ENCODE data around the gene ARHGAP22.

Gene ARHGAP22

DNA sequence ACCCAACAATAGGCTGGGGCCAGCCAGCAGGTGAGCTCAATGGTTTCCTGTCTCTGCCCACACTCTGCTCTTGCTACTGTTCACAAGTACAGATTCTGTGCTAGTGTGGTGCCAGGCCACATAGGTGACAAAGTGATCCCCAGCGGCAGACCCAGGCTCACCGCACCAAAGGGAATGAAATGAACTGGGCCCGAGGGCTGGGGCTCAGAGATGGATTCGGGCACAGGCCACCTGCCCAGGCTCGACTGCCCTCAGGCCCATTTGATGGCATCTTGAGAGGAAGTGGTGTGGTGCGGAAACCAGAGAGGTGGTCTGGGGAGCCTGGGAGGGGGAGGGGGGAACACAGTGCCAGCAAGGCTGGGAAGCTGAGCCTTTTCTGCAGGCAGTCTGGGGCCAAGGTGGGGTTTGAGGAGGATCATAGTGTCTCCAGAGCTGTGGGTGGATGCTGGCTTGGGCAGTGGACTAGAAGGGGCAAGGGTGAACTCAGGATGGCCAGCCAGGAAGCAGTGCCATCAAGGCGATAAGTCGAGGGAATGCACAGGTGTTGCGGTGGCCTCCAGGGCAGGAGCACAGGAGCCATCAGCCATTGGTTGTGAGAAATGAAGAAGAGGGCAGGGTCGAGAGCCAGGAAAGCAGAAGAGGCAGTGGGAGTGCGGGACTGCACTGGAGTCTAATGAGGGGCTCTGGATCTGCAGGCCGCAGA is 85.2 kb downstream of the ARHGAP22 start:
- Histone ChIP-seq H3K9me3 (ENCODE audit: control insufficient read depth, low read length) (peaks cover 7% of the 10 kb centered on the region), H3K4me3 (ENCODE audit: extremely low read depth, insufficient read depth, low read length, poor library complexity, severe bottlenecking) (no peak overlapping the region), H3K4me1 (ENCODE audit: control insufficient read depth, insufficient read depth, low read length, poor library complexity, severe bottlenecking) (peaks cover 4% of the 10 kb centered on the region), H3K36me3 (ENCODE audit: control insufficient read depth, insufficient read depth, low read length) (no peaks in the 10 kb centered on the region), H3K27ac (ENCODE audit: low read depth, low read length, severe bottlenecking) (no peak overlapping the region)
- WGBS, 2 experiments (ENCODE audit: insufficient coverage in 2 of 2) = 85 to 90% methylated on average over 9 to 12 of the region's 12 CpGs

DNA sequence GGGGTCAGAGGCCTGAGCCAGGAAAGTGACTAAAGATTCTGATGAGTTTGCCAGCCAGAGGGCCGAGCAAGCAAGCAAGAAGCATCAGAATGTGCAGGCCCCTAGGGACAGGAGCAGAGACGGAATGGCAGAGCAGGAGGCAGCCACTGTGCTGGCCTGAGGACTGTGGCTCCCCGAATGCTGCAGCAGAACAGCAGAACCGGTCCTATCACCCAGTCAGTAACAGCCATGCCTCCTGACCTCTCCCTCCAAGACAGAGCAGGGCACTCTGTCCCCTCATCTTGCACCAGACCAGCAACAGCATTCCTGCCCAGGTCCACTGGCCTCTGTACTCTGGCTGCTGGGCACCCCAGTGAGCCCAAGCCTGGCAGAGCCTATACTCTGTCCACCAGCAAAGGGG is 85.9 kb downstream of the ARHGAP22 start:
- peaks cover 4% of the 10 kb centered on the region for H3K4me1 ChIP-seq (ENCODE audit: control insufficient read depth, insufficient read depth, low read length, poor library complexity, severe bottlenecking)
- no peak overlapping the region for H3K27ac ChIP-seq (ENCODE audit: low read depth, low read length, severe bottlenecking)
- 79 to 83% methylated on average over 4 of the region's 4 CpGs for WGBS, 2 experiments (ENCODE audit: insufficient coverage in 2 of 2)
- H3K9me3 ChIP-seq (ENCODE audit: control insufficient read depth, low read length) = peaks cover 8% of the 10 kb centered on the region
- no peak overlapping the region for H3K4me3 ChIP-seq (ENCODE audit: extremely low read depth, insufficient read depth, low read length, poor library complexity, severe bottlenecking)
- no peaks in the 10 kb centered on the region for H3K36me3 ChIP-seq (ENCODE audit: control insufficient read depth, insufficient read depth, low read length)

DNA sequence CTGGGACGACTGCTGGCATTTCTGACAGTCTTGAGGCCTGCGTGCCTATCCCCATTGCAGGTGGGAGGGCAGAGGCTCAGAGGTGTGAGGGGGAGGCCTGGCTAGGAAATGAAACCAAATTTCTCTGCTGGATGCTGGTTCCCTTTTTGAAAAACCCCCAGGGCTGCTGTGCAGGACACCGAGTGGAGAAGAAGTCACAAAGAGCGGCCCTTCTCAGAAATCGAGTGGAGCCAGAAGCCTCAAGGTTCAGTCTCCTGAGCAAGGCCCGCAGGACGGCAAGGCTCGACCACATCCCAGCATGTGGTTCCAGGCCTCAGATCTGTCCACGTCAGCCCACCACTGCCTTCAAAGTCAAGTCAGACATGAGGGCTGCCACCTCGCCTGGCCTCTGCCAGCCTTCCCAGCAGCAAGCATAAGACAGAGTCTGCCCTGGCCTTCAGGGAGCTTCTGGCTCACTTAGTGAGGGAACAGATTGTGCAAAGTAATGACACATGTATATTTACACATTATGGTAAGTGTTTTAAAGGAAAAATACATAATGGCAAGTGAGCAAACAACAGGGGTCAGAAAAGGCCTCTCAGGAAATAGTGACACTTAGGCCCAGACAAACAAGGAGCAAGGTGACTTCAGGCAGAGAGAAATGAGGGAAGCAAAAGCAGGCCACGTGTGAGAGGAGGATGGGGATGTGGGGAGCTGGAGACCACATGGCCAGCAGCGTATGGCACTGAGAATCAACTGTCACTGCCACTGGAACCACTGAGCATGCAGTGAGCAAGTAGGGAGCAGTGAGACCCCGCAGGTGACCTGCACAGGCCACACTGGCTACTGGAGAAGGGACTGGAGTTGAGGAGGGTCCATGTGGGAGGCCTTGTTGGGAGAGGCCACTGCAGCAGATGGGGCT is 86.7 kb downstream of the ARHGAP22 start:
- Histone ChIP-seq H3K4me1 (ENCODE audit: control insufficient read depth, insufficient read depth, low read length, poor library complexity, severe bottlenecking) (peaks cover 4% of the 10 kb centered on the region), H3K4me3 (ENCODE audit: extremely low read depth, insufficient read depth, low read length, poor library complexity, severe bottlenecking) (no peak overlapping the region), H3K27ac (ENCODE audit: low read depth, low read length, severe bottlenecking) (no peak overlapping the region), H3K9me3 (ENCODE audit: control insufficient read depth, low read length) (peaks cover 8% of the 10 kb centered on the region), H3K36me3 (ENCODE audit: control insufficient read depth, insufficient read depth, low read length) (no peaks in the 10 kb centered on the region)
- WGBS, 2 experiments (ENCODE audit: insufficient coverage in 2 of 2) = 87 to 88% methylated on average over 11 to 12 of the region's 13 CpGs

DNA sequence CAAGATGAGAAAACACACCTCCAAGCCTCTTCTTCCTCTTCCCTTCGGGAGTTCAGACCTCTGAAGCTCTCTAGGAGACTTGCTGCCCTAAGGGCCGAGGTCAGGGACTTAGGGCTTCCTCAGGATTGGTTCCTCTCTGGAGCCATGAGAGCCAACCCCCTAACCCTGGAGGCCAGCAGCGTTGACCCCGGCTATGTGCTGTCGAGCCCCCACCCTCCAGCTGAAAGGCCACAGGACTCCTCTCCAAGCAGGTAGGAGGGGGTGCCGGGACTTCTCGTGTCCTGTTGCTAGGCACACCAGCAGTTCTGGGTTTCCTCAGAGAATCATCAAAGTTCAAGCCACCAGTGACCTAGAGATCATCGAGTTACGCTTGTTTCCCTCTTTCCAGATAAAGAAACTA is 87.4 kb downstream of the ARHGAP22 start:
- H3K9me3 ChIP-seq (ENCODE audit: control insufficient read depth, low read length) = peaks cover 8% of the 10 kb centered on the region
- 85 to 92% methylated on average over 6 to 9 of the region's 9 CpGs for WGBS, 2 experiments (ENCODE audit: insufficient coverage in 2 of 2)
- H3K4me3 ChIP-seq (ENCODE audit: extremely low read depth, insufficient read depth, low read length, poor library complexity, severe bottlenecking) = no peak overlapping the region
- no peaks in the 10 kb centered on the region for H3K36me3 ChIP-seq (ENCODE audit: control insufficient read depth, insufficient read depth, low read length)
- no peaks in the 10 kb centered on the region for H3K4me1 ChIP-seq (ENCODE audit: control insufficient read depth, insufficient read depth, low read length, poor library complexity, severe bottlenecking)
- no peak overlapping the region for H3K27ac ChIP-seq (ENCODE audit: low read depth, low read length, severe bottlenecking)

DNA sequence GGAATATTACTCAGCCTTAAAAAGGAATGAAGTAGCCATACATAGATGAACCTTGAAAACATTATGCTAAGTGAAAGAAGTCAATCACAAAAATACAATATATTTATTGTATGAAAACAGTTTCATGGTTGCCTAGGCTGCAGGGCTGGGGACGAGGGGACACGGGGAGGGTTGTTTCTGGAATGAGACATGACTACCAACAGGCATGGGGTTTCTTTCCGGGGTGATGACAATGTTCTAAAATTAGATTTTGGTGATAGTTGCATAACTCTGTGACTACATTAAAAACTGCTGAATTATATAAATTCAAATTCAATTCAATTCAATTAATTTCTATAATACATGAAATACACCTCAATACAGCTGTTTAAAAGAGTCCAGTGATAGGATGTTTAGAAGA is 88.0 kb downstream of the ARHGAP22 start:
- peaks cover 8% of the 10 kb centered on the region for H3K9me3 ChIP-seq (ENCODE audit: control insufficient read depth, low read length)
- no CpG with 5 or more reads among the region's 3 CpGs for WGBS, 2 experiments (ENCODE audit: insufficient coverage in 2 of 2)
- H3K4me1 ChIP-seq (ENCODE audit: control insufficient read depth, insufficient read depth, low read length, poor library complexity, severe bottlenecking) = no peaks in the 10 kb centered on the region
- no peak overlapping the region for H3K27ac ChIP-seq (ENCODE audit: low read depth, low read length, severe bottlenecking)
- H3K4me3 ChIP-seq (ENCODE audit: extremely low read depth, insufficient read depth, low read length, poor library complexity, severe bottlenecking) = no peak overlapping the region
- H3K36me3 ChIP-seq (ENCODE audit: control insufficient read depth, insufficient read depth, low read length) = no peaks in the 10 kb centered on the region

DNA sequence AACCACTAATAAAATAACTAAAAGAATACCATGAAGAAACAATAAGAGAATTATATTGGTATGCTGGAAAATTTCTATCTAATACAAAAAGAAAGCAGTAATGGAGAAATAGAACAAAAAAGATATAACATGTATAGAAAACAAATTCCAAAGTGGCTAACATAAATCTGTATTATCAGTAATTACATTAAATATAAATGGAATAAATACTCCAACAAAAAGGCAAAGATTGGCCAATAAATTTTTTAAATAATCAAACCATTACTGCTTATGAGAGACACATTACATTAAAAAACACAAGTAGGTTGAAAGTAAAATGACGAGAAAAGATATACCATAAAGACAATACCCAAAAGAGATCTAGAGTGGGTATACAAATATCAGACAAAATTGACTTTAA is 90.0 kb downstream of the ARHGAP22 start:
- Histone ChIP-seq H3K27ac (ENCODE audit: low read depth, low read length, severe bottlenecking) (no peak overlapping the region), H3K9me3 (ENCODE audit: control insufficient read depth, low read length) (peaks cover 8% of the 10 kb centered on the region), H3K4me3 (ENCODE audit: extremely low read depth, insufficient read depth, low read length, poor library complexity, severe bottlenecking) (no peak overlapping the region), H3K4me1 (ENCODE audit: control insufficient read depth, insufficient read depth, low read length, poor library complexity, severe bottlenecking) (no peaks in the 10 kb centered on the region), H3K36me3 (ENCODE audit: control insufficient read depth, insufficient read depth, low read length) (no peaks in the 10 kb centered on the region)
- WGBS, 2 experiments (ENCODE audit: insufficient coverage in 2 of 2) = no CpG with 5 or more reads among the region's 1 CpG

DNA sequence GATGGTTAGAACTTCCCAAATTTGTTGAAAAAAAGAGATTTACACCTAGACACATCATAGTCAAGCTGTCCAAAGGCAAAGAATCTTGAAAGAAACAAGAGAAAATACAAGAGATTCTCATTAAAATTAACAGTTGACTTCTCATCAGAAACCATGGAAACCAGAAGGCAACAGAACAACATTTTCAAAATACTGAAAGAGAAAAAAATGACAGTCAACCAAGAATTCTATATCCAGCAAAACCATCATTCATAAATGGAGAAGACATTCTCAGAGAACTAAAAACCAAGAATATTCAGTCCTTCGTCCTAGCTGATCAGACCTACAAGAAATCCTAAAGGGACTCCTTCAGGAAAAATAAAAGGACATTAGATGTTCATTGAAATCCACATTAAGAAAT is 90.6 kb downstream of the ARHGAP22 start:
- WGBS, 2 experiments (ENCODE audit: insufficient coverage in 2 of 2) = no CpG with 5 or more reads among the region's 1 CpG
- Histone ChIP-seq H3K36me3 (ENCODE audit: control insufficient read depth, insufficient read depth, low read length) (no peaks in the 10 kb centered on the region), H3K27ac (ENCODE audit: low read depth, low read length, severe bottlenecking) (no peak overlapping the region), H3K9me3 (ENCODE audit: control insufficient read depth, low read length) (peaks cover 8% of the 10 kb centered on the region), H3K4me3 (ENCODE audit: extremely low read depth, insufficient read depth, low read length, poor library complexity, severe bottlenecking) (no peak overlapping the region), H3K4me1 (ENCODE audit: control insufficient read depth, insufficient read depth, low read length, poor library complexity, severe bottlenecking) (peaks cover 5% of the 10 kb centered on the region)

DNA sequence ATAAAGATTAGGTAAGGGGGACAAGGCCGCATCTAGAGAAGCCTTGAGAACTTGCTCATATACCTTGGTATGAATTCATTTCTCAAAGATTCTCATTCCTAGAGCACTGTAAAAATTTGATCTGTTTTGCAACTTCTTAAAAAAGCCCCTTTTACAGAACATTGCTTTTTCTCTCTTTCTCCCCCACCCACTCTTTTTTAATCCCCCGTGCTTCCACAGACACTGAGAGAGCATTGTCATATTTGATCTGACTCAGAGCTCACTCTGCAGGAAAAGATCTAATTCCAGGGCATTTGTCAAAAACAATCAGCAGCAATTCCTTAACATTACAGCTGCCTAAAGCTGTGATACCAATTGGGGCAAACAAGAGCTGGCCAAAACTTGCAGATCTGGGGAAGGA is 92.0 kb downstream of the ARHGAP22 start:
- H3K4me3 ChIP-seq (ENCODE audit: extremely low read depth, insufficient read depth, low read length, poor library complexity, severe bottlenecking) = no peak overlapping the region
- 100% methylated on average over 1 of the region's 2 CpGs; no CpG with 5 or more reads in 1 of the 2 experiments for WGBS, 2 experiments (ENCODE audit: insufficient coverage in 2 of 2)
- no peak overlapping the region for H3K27ac ChIP-seq (ENCODE audit: low read depth, low read length, severe bottlenecking)

DNA sequence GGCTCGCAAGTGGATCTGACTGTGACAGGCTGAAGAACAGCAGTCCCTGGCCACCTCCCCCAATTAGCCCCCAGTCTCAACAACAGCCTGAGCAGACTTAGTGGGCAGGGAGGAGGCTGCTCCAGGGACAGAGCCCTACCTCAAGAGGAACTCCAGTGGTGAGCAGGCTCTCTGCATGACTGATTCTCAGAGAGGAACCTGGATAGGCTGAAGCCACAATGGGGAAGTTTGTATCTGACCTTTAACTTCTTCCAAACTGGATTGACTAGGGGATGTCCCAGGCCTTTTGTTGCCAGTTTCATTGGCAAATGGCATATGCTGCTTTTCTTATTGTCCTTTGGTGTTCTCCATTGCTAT is 93.0 kb downstream of the ARHGAP22 start:
- no CpG with 5 or more reads among the region's 1 CpG for WGBS, 2 experiments (ENCODE audit: insufficient coverage in 2 of 2)
- H3K4me3 ChIP-seq (ENCODE audit: extremely low read depth, insufficient read depth, low read length, poor library complexity, severe bottlenecking) = no peak overlapping the region
- peaks cover 7% of the 10 kb centered on the region for H3K4me1 ChIP-seq (ENCODE audit: control insufficient read depth, insufficient read depth, low read length, poor library complexity, severe bottlenecking)
- H3K27ac ChIP-seq (ENCODE audit: low read depth, low read length, severe bottlenecking) = no peak overlapping the region
- no peaks in the 10 kb centered on the region for H3K36me3 ChIP-seq (ENCODE audit: control insufficient read depth, insufficient read depth, low read length)
- H3K9me3 ChIP-seq (ENCODE audit: control insufficient read depth, low read length) = peaks cover 8% of the 10 kb centered on the region

More for the DNA sequence above, 92.0 kb downstream of the ARHGAP22 start:
- Histone ChIP-seq H3K36me3 (ENCODE audit: control insufficient read depth, insufficient read depth, low read length) (no peaks in the 10 kb centered on the region), H3K4me1 (ENCODE audit: control insufficient read depth, insufficient read depth, low read length, poor library complexity, severe bottlenecking) (peaks cover 5% of the 10 kb centered on the region), H3K9me3 (ENCODE audit: control insufficient read depth, low read length) (peaks cover 8% of the 10 kb centered on the region)

DNA sequence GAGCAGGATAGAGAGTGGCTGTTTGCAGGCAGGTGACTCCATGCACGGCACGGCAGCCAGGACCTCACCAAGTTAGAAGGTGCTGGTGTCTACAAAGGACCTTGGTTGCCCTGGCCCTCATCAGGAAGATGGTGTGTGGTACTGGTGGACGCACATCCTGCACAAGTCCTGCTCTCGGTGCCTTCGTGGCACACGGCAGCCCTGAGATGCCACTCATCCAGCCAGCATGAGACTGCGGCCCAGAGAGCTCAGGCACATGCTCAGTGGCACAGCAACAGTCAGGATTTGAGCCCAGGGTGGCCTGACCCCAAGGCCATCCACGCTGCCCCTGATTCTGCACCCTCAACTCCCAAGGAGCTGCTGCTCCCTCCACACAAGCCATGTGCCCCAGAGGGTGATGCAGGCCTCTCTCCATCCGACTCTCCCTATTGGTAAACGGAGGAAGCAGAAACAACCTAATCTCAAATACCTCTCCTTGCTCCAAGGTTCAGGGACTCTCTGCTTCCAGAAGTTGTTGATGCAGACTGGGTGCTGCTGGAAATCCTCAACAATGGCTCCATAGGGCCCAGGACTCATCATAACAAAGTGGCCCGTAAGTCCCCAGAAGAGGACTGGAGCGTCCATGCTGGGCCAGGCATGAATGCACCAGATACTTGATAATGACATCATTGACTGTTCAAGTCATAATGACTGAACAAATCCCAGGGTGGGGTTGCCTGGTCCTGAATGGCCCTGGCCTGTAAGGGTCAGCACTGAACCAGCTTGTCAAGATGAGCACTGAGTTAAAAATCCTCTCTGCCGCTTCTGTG is 93.6 kb downstream of the ARHGAP22 start:
- 82 to 87% methylated on average over 10 to 11 of the region's 13 CpGs for WGBS, 2 experiments (ENCODE audit: insufficient coverage in 2 of 2)
- Histone ChIP-seq H3K4me3 (ENCODE audit: extremely low read depth, insufficient read depth, low read length, poor library complexity, severe bottlenecking) (no peak overlapping the region), H3K4me1 (ENCODE audit: control insufficient read depth, insufficient read depth, low read length, poor library complexity, severe bottlenecking) (peaks cover 7% of the 10 kb centered on the region), H3K9me3 (ENCODE audit: control insufficient read depth, low read length) (peaks cover 8% of the 10 kb centered on the region), H3K36me3 (ENCODE audit: control insufficient read depth, insufficient read depth, low read length) (no peaks in the 10 kb centered on the region), H3K27ac (ENCODE audit: low read depth, low read length, severe bottlenecking) (no peak overlapping the region)

Data from mesodermal cell (in vitro differentiated cells).